GM12878 (cell line): ENCODE measurements around the gene SOCS6. TPM values are rescaled to one million over a fixed set of nuclear protein-coding genes. Genes with fewer than 3 reads are reported as not detected.

Source experiments
- ATAC-seq: fragments of 200-7000 bp; cut with Tn5 transposase; 3 replicates; pipeline ENCODE4 v1.9.1; 2020; ENCODE audit warnings: mild to moderate bottlenecking, moderate library complexity
- BruUV-seq: library from RNA; stranded (reverse); fragments of 400-500 nt; replicated peaks from 2 replicates; lab custom pipeline; 2021; lab: Mats Ljungman, UMichigan
- CTCF ChIA-PET: fragments of 300-600 bp; sonication (Branson Sonifier 250); formaldehyde crosslinking; extraction: SDS; loops from one replicate; lab custom pipeline; 2021; ENCODE audit warnings: inconsistent platforms; lab: Yijun Ruan, JAX
- POLR2A ChIA-PET: fragments of 350-600 bp; formaldehyde crosslinking; extraction: SDS; loops from one replicate; lab custom pipeline; 2021; ENCODE audit warnings: inconsistent platforms; lab: Charles Lee
- RAD21 ChIA-PET: fragments of 300-600 bp; sonication (Branson Sonifier 250); formaldehyde crosslinking; loops from one replicate; lab custom pipeline; 2023; ENCODE audit warnings: antibody characterized with exemption; ENCODE audit not compliant: unreplicated experiment; lab: Charles Lee
- SMC1A ChIA-PET: fragments of 300-600 bp; sonication (Branson Sonifier 250); formaldehyde crosslinking; loops from one replicate; lab custom pipeline; 2023; ENCODE audit not compliant: unreplicated experiment, uncharacterized antibody; lab: Charles Lee
- DNase-seq: peaks from one replicate; pipeline ENCODE4 v3.0.0-alpha.2; 2011; ENCODE audit warnings: low read depth, low spot score
- FAIRE-seq: peaks from 3 replicates; lab custom pipeline; 2011; peaks lifted over from hg19 to GRCh38; lab: Jason Lieb, UNC
- H2AFZ ChIP-seq: 2 replicates; pipeline ENCODE4 v1.6.0; 2011; ENCODE audit warnings: low read depth, low read length, control low read depth; ENCODE audit not compliant: control insufficient read depth
- H3K27ac ChIP-seq: 2 replicates; pipeline ENCODE4 v1.5.1; 2011; ENCODE audit warnings: control low read depth; ENCODE audit not compliant: control insufficient read depth, insufficient read depth
- H3K27me3 ChIP-seq, 2 experiments: replicated peaks in 1 of 2; 2 replicates each; pipeline versions ENCODE4 v1.6.0 to v1.6.1; 2011; ENCODE audit warnings: low read length in 1 of 2; ENCODE audit not compliant: control insufficient read depth in 2 of 2, insufficient read depth in 2 of 2
- H3K36me3 ChIP-seq, 2 experiments: 2 replicates each; pipeline ENCODE4 v1.5.1; 2011; ENCODE audit warnings: low read length in 1 of 2; ENCODE audit not compliant: control insufficient read depth in 2 of 2, insufficient read depth in 2 of 2
- H3K4me1 ChIP-seq: 2 replicates; pipeline ENCODE4 v1.6.1; 2011; ENCODE audit warnings: mild to moderate bottlenecking, low read length, moderate library complexity, mixed read lengths; ENCODE audit not compliant: control insufficient read depth, insufficient read depth
- H3K4me2 ChIP-seq: 2 replicates; pipeline ENCODE4 v1.6.0; 2011; ENCODE audit warnings: control low read depth; ENCODE audit not compliant: control insufficient read depth, insufficient read depth
- H3K4me3 ChIP-seq: fragments of 200-600 bp; sonication (generic); 2 replicates; pipeline ENCODE4 v1.5.1; 2016
- H3K79me2 ChIP-seq: 2 replicates; pipeline ENCODE4 v1.6.0; 2011; ENCODE audit warnings: low read length; ENCODE audit not compliant: control insufficient read depth, insufficient read depth
- H3K9ac ChIP-seq: 2 replicates; pipeline ENCODE4 v1.8.0; 2011; ENCODE audit warnings: low read length, control low read depth, mixed read lengths; ENCODE audit not compliant: control insufficient read depth, insufficient read depth
- H3K9me3 ChIP-seq: replicated peaks from 3 replicates; pipeline ENCODE4 v1.5.1; 2011; ENCODE audit warnings: mild to moderate bottlenecking, low read length; ENCODE audit not compliant: control insufficient read depth, insufficient read depth
- H4K20me1 ChIP-seq: 2 replicates; pipeline ENCODE4 v1.6.0; 2011; ENCODE audit not compliant: control insufficient read depth, insufficient read depth
- CEBPB ChIP-seq, 2 experiments: fragments of 150-350 bp in 1 of 2; IDR thresholded peaks; 2 replicates each; pipeline ENCODE4 v1.6.1; 2012 to 2014; ENCODE audit warnings: low read depth in 2 of 2, low read length in 2 of 2, borderline replicate concordance in 1 of 2, inconsistent platforms in 1 of 2
- CHD1 ChIP-seq: IDR thresholded peaks from 2 replicates; pipeline ENCODE4 v1.6.1; 2012; ENCODE audit warnings: low read depth, low read length, improper control_type of control experiment
- FOS ChIP-seq: IDR thresholded peaks from 3 replicates; pipeline ENCODE4 v1.6.1; 2011; ENCODE audit warnings: borderline replicate concordance; ENCODE audit not compliant: insufficient read length; ENCODE audit errors: extremely low read depth
- IKZF1 ChIP-seq: fragments of 450-650 bp; conservative IDR thresholded peaks from 2 replicates; pipeline ENCODE4 v1.6.1; 2017; ENCODE audit warnings: antibody characterized with exemption, mild to moderate bottlenecking
- IRF4 ChIP-seq: IDR thresholded peaks from 2 replicates; pipeline ENCODE4 v1.6.1; 2011; ENCODE audit warnings: low read depth, low read length
- MEF2B ChIP-seq: fragments of 450-650 bp; IDR thresholded peaks from 2 replicates; pipeline ENCODE4 v1.6.1; 2018; ENCODE audit warnings: mild to moderate bottlenecking, moderate library complexity; ENCODE audit not compliant: partially characterized antibody, poor library complexity, severe bottlenecking
- MYB ChIP-seq: fragments of 150-350 bp; IDR thresholded peaks from 2 replicates; pipeline ENCODE4 v1.6.1; 2014; ENCODE audit warnings: mild to moderate bottlenecking, low read depth, low read length, borderline replicate concordance
- NRF1 ChIP-seq: conservative IDR thresholded peaks from 2 replicates; pipeline ENCODE4 v1.6.1; 2011; ENCODE audit warnings: mild to moderate bottlenecking, low read depth, low read length, improper control_type of control experiment
- SMAD5 ChIP-seq: IDR thresholded peaks from 2 replicates; pipeline ENCODE4 v1.6.1; 2016; ENCODE audit warnings: antibody characterized with exemption, low read depth
- SMARCA5 ChIP-seq: fragments of 450-650 bp; IDR thresholded peaks from 2 replicates; pipeline ENCODE4 v1.6.1; 2017; ENCODE audit warnings: mild to moderate bottlenecking
- SREBF2 ChIP-seq: IDR thresholded peaks from 2 replicates; pipeline ENCODE4 v1.6.1; 2012; ENCODE audit warnings: mild to moderate bottlenecking, low read length
- STAT1 ChIP-seq: fragments of 450-650 bp; conservative IDR thresholded peaks from 2 replicates; pipeline ENCODE4 v1.6.1; 2014; ENCODE audit warnings: antibody characterized with exemption, mild to moderate bottlenecking
- WGBS: methylation state at CpG from one replicate; pipeline ENCODE4 v1.1.6; 2016; ENCODE audit warnings: low lambda C conversion rate; ENCODE audit not compliant: insufficient replicate concordance, insufficient coverage; ENCODE audit errors: missing lambda C conversion rate; 5-methylcytosine and 5-hydroxymethylcytosine counted together
- in situ Hi-C: fragments of 300-500 bp; cut with MboI; formaldehyde crosslinking; loops from 9 replicates; pipeline ENCODE4 v1.14.3; 2018; ENCODE audit warnings: mixed read lengths
- intact Hi-C: fragments of 100-400 bp; cut with micrococcal nuclease; formaldehyde crosslinking; loops from one replicate; pipeline ENCODE4 v1.14.2; 2022; ENCODE audit not compliant: unreplicated experiment
- polyA plus RNA-seq, 11 experiments: library from polyadenylated mRNA; depleted of rRNA in 4 of 11; unstranded in 6 of 11; stranded (reverse) in 5 of 11; fragments of >200 nt; fragmentation: Nextera tagmentation in 4 of 11; fragmentation: Illumina TruSeq in 1 of 11; extraction: Ambion mirVana in 4 of 11; extraction: Trizol in 1 of 11; gene quantifications; 1 replicate in 1 of 11; 2 replicates in 10 of 11; pipeline versions ENCODE4 v1.2.1 to v1.2.3, GENCODE V29; 2011 to 2016; ENCODE audit warnings: inconsistent platforms in 2 of 11, missing spikeins in 2 of 11, low read depth in 1 of 11
- total RNA-seq, 4 experiments: library from RNA; depleted of rRNA in 3 of 4; stranded (reverse); fragments of >200 nt in 3 of 4; fragmentation: Illumina TruSeq in 1 of 4; extraction: Trizol in 1 of 4; gene quantifications; 2 replicates each; pipeline versions ENCODE4 v1.2.1 to v1.2.3, GENCODE V29; 2013 to 2021
- TF ChIP-seq, protein P1 (sequence below): IDR thresholded peaks from 2 replicates; pipeline ENCODE4 v1.6.1; 2012; ENCODE audit warnings: mild to moderate bottlenecking, low read depth, low read length
- TF ChIP-seq, protein P2 (sequence below), 3 experiments: IDR thresholded peaks in 2 of 3; conservative IDR thresholded peaks in 1 of 3; 2 replicates each; pipeline ENCODE4 v1.5.1; 2011; ENCODE audit warnings: low read depth in 3 of 3, low read length in 3 of 3, mild to moderate bottlenecking in 3 of 3, control low read depth in 2 of 3, moderate library complexity in 2 of 3, inconsistent platforms in 1 of 3, mixed read lengths in 1 of 3; ENCODE audit not compliant: control insufficient read depth in 2 of 3, insufficient read depth in 1 of 3; ENCODE audit errors: extremely low read depth in 1 of 3
- TF ChIP-seq, protein P3 (sequence below): fragments of 150-350 bp; IDR thresholded peaks from 2 replicates; pipeline ENCODE4 v1.6.1; 2016; ENCODE audit warnings: low read depth, low read length

The SOCS6 gene
- total and polyA plus RNA-seq, 10 of the 15 experiments (the other 5 are each of a cell fraction or from before 2014, with no cell fraction given), result 1.6 to 6.1 (median 4.1) TPM

DNA sequence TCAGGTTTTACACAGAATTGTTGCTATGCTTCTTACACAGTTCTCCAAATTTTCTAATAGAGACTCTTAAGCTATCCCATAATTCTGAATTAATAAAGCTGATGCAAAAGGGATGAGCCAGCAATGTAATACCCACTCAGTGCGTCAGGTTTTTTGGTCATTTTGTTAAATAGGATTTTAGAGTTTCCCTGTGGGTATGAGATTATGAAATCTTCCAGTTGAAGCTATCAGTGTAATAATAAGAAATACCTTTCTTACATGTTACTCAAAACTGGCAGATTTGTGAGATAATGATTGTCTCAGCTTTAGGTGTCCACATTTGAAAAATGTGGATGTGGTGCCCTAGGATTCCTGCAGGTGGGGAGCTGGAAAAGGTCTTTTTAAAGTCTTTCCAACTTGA, 44.5 kb downstream of the SOCS6 start (continued):
- TF ChIP-seq, protein P1, sequence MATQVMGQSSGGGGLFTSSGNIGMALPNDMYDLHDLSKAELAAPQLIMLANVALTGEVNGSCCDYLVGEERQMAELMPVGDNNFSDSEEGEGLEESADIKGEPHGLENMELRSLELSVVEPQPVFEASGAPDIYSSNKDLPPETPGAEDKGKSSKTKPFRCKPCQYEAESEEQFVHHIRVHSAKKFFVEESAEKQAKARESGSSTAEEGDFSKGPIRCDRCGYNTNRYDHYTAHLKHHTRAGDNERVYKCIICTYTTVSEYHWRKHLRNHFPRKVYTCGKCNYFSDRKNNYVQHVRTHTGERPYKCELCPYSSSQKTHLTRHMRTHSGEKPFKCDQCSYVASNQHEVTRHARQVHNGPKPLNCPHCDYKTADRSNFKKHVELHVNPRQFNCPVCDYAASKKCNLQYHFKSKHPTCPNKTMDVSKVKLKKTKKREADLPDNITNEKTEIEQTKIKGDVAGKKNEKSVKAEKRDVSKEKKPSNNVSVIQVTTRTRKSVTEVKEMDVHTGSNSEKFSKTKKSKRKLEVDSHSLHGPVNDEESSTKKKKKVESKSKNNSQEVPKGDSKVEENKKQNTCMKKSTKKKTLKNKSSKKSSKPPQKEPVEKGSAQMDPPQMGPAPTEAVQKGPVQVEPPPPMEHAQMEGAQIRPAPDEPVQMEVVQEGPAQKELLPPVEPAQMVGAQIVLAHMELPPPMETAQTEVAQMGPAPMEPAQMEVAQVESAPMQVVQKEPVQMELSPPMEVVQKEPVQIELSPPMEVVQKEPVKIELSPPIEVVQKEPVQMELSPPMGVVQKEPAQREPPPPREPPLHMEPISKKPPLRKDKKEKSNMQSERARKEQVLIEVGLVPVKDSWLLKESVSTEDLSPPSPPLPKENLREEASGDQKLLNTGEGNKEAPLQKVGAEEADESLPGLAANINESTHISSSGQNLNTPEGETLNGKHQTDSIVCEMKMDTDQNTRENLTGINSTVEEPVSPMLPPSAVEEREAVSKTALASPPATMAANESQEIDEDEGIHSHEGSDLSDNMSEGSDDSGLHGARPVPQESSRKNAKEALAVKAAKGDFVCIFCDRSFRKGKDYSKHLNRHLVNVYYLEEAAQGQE, result no peak
- TF ChIP-seq NRF1 (no peak), MEF2B (no peak), STAT1 (no peak), SMAD5 (no peak), SREBF2 (no peak)

DNA sequence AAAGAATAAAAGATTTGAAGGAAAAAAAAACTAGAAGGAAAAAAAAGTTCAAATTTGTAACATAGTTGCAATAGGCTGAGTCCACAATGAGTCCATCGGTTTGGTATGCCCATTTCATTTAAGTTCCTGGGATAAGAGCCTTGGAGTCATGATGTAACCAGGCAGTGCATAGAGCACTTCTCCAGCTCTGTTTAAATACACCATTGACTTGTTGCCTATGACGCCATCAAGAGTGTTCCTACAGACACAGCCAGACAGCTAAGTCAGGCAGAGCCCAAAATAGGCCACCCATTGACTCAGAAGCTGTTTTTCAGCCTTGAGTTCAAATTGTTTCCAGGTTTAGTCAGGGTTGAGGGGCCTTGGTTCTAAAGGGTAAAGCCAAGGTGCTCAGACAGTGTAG, 44.9 kb downstream of the SOCS6 start:
- no peaks in the 10 kb centered on the region; a peak in 1 of 4 replicates for H3K27me3 ChIP-seq
- ChIA-PET CTCF (interaction anchor here (0.9 kb wide), 1 partner anchor 59 kb away, joined by 3 read pairs; no protein-coding TSS in a partner anchor), POLR2A (no interaction called here), SMC1A (interaction anchor here (0.7 kb wide), 1 partner anchor 97 kb away, joined by 3 read pairs; no protein-coding TSS in a partner anchor), RAD21 (no interaction called here)
- no peaks in the 10 kb centered on the region for H3K36me3 ChIP-seq
- H3K4me1 ChIP-seq, result no peaks in the 10 kb centered on the region
- no peak overlapping the region for H3K4me2 ChIP-seq
- no peak overlapping the region for H3K4me3 ChIP-seq
- H3K79me2 ChIP-seq, result no peaks in the 10 kb centered on the region
- no TSS peak for BruUV-seq
- H3K27ac ChIP-seq, result no peak overlapping the region
- H3K9me3 ChIP-seq, result peaks cover 2% of the 10 kb centered on the region; the same call in 1 of the 3 replicates
- intact Hi-C loops (no loop called here), in situ Hi-C loops (no loop called here)
- no peak overlapping the region for H3K9ac ChIP-seq
- H4K20me1 ChIP-seq, result no peaks in the 10 kb centered on the region
- no peak for ATAC-seq
- no peak overlapping the region for H2AFZ ChIP-seq
- DNase-seq, result no peak
- no peak for FAIRE-seq
- WGBS, result 50% methylated on average over 2 of the region's 2 CpGs
- TF ChIP-seq SREBF2 (no peak), SMARCA5 (no peak), IRF4 (no peak), IKZF1 (no peak), MYB (no peak), FOS (no peak), CEBPB (IDR thresholded peaks at IDR 0.05; ENCODE audit: borderline replicate concordance in 1 of 2, low read depth in 2 of 2, low read length in 2 of 2) (no peak), CHD1 (no peak)
- TF ChIP-seq, protein P2, sequence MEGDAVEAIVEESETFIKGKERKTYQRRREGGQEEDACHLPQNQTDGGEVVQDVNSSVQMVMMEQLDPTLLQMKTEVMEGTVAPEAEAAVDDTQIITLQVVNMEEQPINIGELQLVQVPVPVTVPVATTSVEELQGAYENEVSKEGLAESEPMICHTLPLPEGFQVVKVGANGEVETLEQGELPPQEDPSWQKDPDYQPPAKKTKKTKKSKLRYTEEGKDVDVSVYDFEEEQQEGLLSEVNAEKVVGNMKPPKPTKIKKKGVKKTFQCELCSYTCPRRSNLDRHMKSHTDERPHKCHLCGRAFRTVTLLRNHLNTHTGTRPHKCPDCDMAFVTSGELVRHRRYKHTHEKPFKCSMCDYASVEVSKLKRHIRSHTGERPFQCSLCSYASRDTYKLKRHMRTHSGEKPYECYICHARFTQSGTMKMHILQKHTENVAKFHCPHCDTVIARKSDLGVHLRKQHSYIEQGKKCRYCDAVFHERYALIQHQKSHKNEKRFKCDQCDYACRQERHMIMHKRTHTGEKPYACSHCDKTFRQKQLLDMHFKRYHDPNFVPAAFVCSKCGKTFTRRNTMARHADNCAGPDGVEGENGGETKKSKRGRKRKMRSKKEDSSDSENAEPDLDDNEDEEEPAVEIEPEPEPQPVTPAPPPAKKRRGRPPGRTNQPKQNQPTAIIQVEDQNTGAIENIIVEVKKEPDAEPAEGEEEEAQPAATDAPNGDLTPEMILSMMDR (IDR thresholded peaks at IDR 0.05 in 2 of 3, conservative IDR thresholded peaks at IDR 0.05 in 1 of 3; ENCODE audit: control insufficient read depth in 2 of 3, extremely low read depth in 1 of 3, insufficient read depth in 1 of 3, low read depth in 3 of 3, low read length in 3 of 3), result no peak
- TF ChIP-seq, protein P3, sequence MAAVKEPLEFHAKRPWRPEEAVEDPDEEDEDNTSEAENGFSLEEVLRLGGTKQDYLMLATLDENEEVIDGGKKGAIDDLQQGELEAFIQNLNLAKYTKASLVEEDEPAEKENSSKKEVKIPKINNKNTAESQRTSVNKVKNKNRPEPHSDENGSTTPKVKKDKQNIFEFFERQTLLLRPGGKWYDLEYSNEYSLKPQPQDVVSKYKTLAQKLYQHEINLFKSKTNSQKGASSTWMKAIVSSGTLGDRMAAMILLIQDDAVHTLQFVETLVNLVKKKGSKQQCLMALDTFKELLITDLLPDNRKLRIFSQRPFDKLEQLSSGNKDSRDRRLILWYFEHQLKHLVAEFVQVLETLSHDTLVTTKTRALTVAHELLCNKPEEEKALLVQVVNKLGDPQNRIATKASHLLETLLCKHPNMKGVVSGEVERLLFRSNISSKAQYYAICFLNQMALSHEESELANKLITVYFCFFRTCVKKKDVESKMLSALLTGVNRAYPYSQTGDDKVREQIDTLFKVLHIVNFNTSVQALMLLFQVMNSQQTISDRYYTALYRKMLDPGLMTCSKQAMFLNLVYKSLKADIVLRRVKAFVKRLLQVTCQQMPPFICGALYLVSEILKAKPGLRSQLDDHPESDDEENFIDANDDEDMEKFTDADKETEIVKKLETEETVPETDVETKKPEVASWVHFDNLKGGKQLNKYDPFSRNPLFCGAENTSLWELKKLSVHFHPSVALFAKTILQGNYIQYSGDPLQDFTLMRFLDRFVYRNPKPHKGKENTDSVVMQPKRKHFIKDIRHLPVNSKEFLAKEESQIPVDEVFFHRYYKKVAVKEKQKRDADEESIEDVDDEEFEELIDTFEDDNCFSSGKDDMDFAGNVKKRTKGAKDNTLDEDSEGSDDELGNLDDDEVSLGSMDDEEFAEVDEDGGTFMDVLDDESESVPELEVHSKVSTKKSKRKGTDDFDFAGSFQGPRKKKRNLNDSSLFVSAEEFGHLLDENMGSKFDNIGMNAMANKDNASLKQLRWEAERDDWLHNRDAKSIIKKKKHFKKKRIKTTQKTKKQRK, result no peak
